IPS-18a (cell line): Measurements from ENCODE around the gene PLCG2.
"Not testable (repeated sequence)": the region's sequence is repeated elsewhere in the genome, so short reads cannot be mapped to it uniquely, and the experiment has no call there.

Experiments
- H3K27ac ChIP-seq: one replicate; pipeline ENCODE4 v1.5.1; 2013; ENCODE audit warnings: low read length
- H3K27me3 ChIP-seq: one replicate; pipeline ENCODE4 v1.6.1; 2013; ENCODE audit warnings: mild to moderate bottlenecking, low read length; ENCODE audit not compliant: control insufficient read depth, insufficient read depth
- H3K36me3 ChIP-seq: one replicate; pipeline ENCODE4 v1.6.1; 2013; ENCODE audit warnings: low read depth, low read length; ENCODE audit not compliant: control insufficient read depth
- H3K4me1 ChIP-seq: one replicate; pipeline ENCODE4 v1.6.1; 2013; ENCODE audit warnings: low read depth, low read length; ENCODE audit not compliant: control insufficient read depth
- H3K4me3 ChIP-seq: one replicate; pipeline ENCODE4 v1.5.1; 2013; ENCODE audit warnings: low read length
- H3K9ac ChIP-seq: one replicate; pipeline ENCODE4 v1.6.1; 2013; ENCODE audit warnings: mild to moderate bottlenecking, low read length, moderate library complexity
- H3K9me3 ChIP-seq: one replicate; pipeline ENCODE4 v1.6.1; 2013; ENCODE audit warnings: low read depth, low read length; ENCODE audit not compliant: control insufficient read depth

The PLCG2 gene

DNA sequence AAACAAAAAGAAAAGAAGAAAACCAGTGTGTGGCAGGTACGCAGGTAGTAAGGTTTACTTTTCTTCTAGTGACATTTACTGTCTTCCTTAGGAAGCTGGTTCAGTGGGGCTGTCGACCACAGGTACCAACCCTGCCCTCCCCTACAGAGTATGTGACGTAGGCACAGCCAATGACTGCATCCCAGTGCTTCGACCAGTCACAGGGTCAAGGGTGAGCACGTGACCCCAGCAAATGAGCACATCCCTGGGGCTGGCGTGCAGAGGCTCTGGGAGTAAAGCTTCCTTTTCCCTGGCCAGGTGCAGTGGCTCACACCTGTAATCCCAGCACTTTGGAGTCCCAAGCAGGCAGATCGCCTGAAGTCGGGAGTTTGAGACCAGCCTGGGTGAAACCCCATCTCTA lies 38.9 kb upstream of the PLCG2 start:
- no peak overlapping the region for H3K4me3 ChIP-seq

DNA sequence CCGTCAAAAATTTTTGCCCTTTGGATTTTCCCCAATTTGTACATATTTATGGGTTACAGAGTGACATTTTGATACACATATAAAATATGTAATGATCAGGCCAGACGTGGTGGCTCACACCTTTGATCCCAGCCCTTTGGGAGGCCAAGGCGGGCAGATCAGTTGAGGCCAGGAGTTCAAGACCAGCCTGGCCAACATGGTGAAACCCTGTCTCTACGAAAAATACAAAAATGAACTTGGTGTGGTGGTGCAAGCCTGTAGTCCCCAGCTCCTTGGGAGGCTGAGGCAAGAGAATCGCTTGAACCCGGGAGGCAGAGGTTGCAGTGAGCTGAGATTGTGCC lies 37.7 kb upstream of the PLCG2 start:
- H3K27ac ChIP-seq, H3K4me3 ChIP-seq, H3K4me1 ChIP-seq, H3K9ac ChIP-seq, H3K9me3 ChIP-seq, H3K27me3 ChIP-seq, H3K36me3 ChIP-seq: not testable (repeated sequence)

More for the DNA sequence above, 38.9 kb upstream of the PLCG2 start:
- no peaks in the 10 kb centered on the region for H3K36me3 ChIP-seq
- no peaks in the 10 kb centered on the region for H3K4me1 ChIP-seq
- H3K9ac ChIP-seq, result no peak overlapping the region
- no peaks in the 10 kb centered on the region for H3K27me3 ChIP-seq
- no peaks in the 10 kb centered on the region for H3K9me3 ChIP-seq
- H3K27ac ChIP-seq, result no peak overlapping the region

DNA sequence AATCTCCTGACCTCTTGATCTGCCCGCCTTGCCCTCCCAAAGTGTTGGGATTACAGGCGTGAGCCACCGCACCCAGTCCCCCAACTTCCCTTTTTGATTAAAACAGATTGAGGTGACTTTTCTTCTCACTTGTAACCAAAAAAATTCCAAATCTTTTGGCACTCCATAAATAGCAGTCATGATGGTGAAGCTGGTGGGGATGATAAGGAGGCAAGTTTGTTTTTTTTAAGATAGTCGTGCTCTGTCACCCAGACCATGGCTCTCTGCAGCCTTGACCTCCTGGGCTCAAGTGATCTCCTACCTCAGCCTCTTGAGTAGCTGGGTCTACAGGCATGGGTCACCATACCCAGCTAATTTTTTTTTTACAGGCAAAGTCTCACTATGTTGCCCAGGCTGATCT lies 34.7 kb upstream of the PLCG2 start:
- Histone ChIP-seq H3K27ac (no peak overlapping the region), H3K27me3 (no peaks in the 10 kb centered on the region), H3K4me1 (no peaks in the 10 kb centered on the region), H3K36me3 (no peaks in the 10 kb centered on the region), H3K9ac (no peak overlapping the region), H3K4me3 (no peak overlapping the region), H3K9me3 (no peaks in the 10 kb centered on the region)

DNA sequence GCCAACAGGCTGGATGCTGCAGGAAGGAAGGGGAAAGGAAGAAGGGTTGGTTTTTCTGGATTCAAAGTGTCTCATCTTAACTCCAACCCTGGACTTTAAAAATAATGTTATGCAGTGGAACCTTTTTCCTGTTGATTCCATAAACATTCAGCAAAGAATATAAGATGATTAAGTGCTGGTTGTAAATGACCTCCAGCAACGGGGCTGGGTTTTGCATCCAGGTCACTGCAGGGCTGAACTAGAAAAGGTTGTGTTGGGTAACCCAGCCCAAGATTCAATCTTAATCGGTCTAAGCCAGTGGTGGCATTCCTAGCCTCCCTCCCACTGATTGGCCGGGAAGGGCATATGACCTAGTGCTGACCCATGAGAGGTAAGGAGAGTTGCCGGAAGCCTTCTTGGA lies 34.2 kb upstream of the PLCG2 start:
- Histone ChIP-seq H3K27ac (no peak overlapping the region), H3K4me1 (no peaks in the 10 kb centered on the region), H3K27me3 (no peaks in the 10 kb centered on the region), H3K9me3 (no peaks in the 10 kb centered on the region), H3K9ac (no peak overlapping the region), H3K36me3 (no peaks in the 10 kb centered on the region), H3K4me3 (no peak overlapping the region)

DNA sequence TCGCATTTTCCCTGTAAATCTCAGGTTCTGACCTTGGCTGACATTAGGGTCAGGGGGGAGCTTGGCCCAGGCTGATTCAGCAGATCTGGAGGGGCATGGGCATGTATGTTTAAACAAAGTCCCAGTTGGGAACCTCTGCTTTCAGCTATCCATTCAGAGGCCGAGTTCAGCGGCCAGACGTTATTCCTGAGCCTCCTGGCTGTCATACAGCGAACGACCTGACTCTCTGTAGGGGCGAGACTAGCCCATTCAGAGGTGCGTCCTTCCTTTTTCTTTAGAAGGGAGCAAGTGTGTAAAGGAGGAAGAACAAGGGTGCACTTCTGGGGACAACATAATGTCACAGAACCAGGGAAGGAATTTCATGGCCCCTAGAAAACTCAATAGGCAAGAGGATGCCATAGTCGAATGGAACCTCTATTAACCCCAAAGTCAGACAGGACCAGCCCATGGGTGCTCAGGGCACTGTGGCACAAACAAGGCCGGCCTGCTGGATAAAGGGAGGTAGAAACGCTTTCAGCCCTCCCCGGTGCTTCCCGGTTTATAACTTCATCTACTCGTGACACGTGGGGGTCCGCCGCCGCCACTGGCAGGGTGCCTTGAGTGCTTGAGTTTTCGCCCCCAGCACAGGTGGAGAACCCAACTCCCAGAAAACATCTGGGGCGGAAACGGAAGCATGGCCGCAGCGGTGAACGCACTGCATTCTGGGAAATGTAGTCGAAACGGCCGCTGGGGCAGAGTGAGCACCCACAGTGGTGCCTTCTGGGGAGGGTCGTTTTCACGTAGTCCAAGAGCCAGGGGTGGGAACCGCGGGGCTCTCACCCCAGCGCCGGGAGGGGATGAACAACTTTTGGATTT lies 33.2 kb upstream of the PLCG2 start:
- Histone ChIP-seq H3K9me3 (no peaks in the 10 kb centered on the region), H3K27ac (no peak overlapping the region), H3K4me1 (no peaks in the 10 kb centered on the region), H3K27me3 (no peaks in the 10 kb centered on the region), H3K4me3 (peak overlapping the region; percentile 56), H3K36me3 (no peaks in the 10 kb centered on the region), H3K9ac (no peak overlapping the region)

DNA sequence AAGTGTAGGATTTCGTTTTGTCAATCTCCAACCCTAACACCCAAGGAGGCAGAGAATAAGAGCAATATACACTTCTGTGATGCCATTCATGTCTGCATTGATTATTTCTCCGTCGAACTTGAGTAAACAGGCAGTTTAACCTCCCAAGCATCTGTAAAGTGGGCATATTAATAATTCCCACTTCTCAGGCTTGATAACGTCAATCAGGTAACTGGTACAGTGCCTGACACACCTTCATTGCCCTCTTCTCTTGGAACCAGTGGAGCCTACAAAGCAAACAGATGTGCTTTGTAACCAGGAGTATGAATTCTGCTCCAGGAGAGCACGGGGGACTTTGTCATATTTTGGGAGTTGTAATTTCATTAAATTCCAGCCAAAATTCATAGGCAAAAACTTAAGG lies 32.5 kb upstream of the PLCG2 start:
- no peaks in the 10 kb centered on the region for H3K36me3 ChIP-seq
- H3K4me3 ChIP-seq, result peak overlapping the region; percentile 56
- no peaks in the 10 kb centered on the region for H3K27me3 ChIP-seq
- H3K9ac ChIP-seq, result no peak overlapping the region
- no peaks in the 10 kb centered on the region for H3K4me1 ChIP-seq
- H3K27ac ChIP-seq, result no peak overlapping the region
- H3K9me3 ChIP-seq, result no peaks in the 10 kb centered on the region

- Histone ChIP-seq H3K9ac (no peak overlapping the region), H3K4me1 (no peaks in the 10 kb centered on the region), H3K4me3 (no peak overlapping the region), H3K27me3 (no peaks in the 10 kb centered on the region), H3K27ac (no peak overlapping the region), H3K36me3 (no peaks in the 10 kb centered on the region), H3K9me3 (no peaks in the 10 kb centered on the region)
Observed at GRCh38 chr16:81748476-81749198, 30.5 kb upstream of the PLCG2 start.

DNA sequence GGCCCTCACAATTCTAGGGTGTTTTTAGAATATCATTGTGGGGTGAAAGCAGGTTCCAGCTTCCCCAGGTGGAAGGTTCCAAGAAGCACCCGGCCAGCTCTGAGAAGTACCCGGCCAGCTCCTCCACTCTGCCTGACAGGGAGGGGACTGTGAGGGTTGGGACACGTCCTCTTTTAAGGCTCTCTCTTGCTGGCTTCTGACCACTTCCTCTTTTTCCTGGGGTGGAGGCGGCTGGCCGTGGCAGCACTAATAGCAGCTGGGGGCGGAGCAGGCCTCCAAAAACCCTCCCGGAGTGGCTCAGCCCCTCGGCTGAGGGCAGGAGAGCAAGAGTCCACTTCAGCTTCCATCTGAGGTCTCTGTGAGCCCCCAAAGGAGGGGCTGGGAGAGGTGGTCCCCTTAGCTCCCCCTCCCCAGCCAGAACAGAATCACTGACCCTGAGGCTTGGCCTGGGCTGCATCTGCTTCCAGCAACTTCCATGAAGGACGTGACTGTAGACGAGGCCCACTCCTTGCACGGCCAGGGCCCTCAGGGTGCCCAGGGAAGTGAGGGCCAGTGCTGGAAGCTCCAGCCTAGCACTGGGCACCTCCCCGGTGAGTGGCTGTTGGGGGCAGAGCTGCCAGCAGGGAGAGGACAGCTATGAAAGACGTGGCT lies 26.7 kb upstream of the PLCG2 start:
- Histone ChIP-seq H3K27ac (no peak overlapping the region), H3K4me1 (no peaks in the 10 kb centered on the region), H3K27me3 (no peaks in the 10 kb centered on the region), H3K9me3 (no peaks in the 10 kb centered on the region), H3K36me3 (no peaks in the 10 kb centered on the region), H3K9ac (no peak overlapping the region), H3K4me3 (no peak overlapping the region)

GRCh38 chr16:81752876-81753227 lies 26.2 kb upstream of the PLCG2 start:
- H3K9ac ChIP-seq, result no peak overlapping the region
- no peaks in the 10 kb centered on the region for H3K9me3 ChIP-seq
- H3K27me3 ChIP-seq, result no peaks in the 10 kb centered on the region
- H3K27ac ChIP-seq, result no peak overlapping the region
- H3K4me3 ChIP-seq, result no peak overlapping the region
- H3K36me3 ChIP-seq, result no peaks in the 10 kb centered on the region
- H3K4me1 ChIP-seq, result no peaks in the 10 kb centered on the region

DNA sequence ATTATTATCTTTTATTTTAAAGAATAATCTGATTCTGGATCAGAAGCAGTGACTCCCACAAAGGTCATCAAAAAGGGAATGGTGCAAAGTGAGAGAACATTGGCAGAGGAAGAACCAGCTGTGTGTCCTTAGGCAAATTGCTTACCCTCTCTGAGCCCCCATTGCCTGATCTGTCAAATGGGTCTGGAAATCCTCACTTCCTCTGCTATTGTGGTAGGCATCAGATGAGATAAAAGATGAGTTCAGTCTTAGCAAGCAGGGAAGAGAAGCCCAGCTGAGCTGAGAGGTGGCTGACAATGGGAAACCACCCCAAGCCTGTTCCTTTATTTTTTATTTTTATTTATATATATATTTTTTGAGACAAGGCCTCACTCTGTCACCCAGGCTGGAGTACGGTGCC lies 24.2 kb upstream of the PLCG2 start:
- no peaks in the 10 kb centered on the region for H3K27me3 ChIP-seq
- no peak overlapping the region for H3K27ac ChIP-seq
- H3K9me3 ChIP-seq, result no peaks in the 10 kb centered on the region
- H3K4me3 ChIP-seq, result no peak overlapping the region
- no peaks in the 10 kb centered on the region for H3K36me3 ChIP-seq
- no peaks in the 10 kb centered on the region for H3K4me1 ChIP-seq
- no peak overlapping the region for H3K9ac ChIP-seq

GRCh38 chr16:81755915-81756614 lies 23.0 kb upstream of the PLCG2 start:
- H3K9ac ChIP-seq, result no peak overlapping the region
- H3K4me1 ChIP-seq, result no peaks in the 10 kb centered on the region
- no peaks in the 10 kb centered on the region for H3K9me3 ChIP-seq
- no peaks in the 10 kb centered on the region for H3K36me3 ChIP-seq
- no peak overlapping the region for H3K4me3 ChIP-seq
- no peak overlapping the region for H3K27ac ChIP-seq
- no peaks in the 10 kb centered on the region for H3K27me3 ChIP-seq
